Measurements from ENCODE around the gene OR2H2.

Gene OR2H2

DNA sequence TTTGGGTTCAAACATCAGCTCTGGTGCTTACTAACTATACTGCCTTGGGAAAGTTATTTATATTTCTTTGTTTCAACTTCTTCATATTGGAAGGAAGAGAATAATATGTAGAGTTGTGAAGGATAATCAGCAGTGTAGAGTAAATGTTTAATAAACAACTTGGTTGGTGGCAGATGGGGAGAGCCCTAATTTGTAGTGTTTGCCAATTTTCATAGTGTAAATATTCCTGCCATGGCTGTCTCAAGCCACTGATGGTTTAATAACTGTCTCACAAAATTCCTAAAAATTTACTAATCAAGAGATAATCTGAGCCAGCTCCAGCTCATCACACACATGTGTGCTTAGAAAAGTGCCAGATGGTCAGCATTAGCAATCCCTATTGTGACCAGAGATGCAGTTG is at the start of gene OR2H2:
OR2H2 (plus strand) TSS at position 301 of the 400 bp plus-strand sequence. CDS start 2,824 bp downstream, outside the sequence.
- DNase-seq (ENCODE audit: low read depth): no peak

DNA sequence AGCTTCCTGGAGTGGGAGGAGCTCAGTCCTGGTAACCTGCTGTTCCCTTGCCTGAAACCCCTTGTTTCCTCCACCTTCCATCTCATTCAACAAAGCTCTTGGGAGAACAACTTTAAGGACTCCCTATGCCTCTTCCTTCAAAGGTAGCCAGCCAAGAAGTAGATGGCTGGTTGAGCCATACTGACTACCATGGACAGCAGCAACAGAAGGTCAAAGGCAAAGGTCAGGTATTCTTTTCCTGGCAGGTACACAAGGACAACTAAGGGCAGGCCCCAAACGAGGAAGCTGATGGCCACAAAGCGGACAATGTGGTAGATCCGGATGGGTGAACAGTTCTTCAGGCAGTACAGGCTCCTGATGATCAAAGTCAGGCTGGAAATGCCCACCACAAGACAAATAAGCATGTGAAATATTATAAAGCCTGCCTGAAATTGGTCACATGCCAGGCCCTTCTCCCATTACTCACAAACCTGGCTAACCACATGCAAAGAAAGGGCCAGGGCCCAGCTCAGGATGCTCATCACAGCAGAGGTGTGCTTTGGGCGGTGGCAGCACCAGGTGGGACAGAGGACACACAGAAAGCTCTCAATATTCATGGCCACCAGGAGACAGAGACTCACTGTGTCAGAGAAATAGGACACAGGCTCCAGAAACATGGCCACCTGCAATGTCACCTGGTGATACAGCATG is 47.1 kb upstream of the OR2H2 start:
- DNase-seq (ENCODE audit: low read depth): no peak

DNA sequence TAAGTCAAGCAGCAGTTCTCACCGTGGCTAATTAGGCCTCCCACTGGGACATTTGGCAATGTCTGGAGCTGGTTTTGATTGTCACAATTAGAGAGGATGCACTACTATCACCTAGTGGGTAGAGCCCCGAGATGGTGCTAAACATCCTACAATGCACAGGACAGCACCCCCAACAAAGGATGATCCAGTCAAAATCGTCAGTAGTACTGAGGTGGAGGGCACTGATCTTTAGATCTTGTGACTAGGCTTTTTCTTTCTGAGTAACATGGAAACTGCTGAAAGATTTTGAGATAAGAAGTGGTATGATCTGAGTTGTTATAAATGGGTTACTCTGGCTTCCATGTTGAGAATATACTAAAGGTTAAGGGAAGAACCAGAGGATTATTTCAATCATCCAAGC is 37.3 kb upstream of the OR2H2 start:
- DNase-seq (ENCODE audit: low read depth): no peak

DNA sequence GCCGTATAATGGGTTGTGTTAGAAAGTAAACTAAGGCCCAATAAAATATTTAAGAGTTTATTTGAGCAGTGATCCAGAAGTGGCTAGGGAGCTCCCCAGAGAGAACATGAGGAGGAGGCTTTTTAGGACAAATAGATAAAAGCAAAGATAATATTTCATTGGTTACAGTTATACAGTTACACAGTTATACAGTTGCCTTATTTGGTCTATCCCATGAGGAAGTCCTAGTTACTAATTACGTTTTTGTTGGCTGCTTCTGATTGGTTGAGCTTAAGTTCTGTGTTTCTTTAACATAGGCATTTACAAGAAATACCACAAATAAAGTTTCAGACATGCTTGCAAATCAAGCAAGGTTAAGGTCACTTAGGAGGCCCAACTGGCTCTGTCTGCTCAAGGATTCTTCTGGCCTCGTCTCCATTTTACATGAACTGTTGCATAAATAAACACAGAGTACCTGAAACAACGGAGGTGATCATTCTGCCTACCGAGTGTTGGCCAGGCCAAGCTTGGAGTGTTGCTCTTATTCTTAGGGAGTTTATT is 32.3 kb upstream of the OR2H2 start:
- DNase-seq (ENCODE audit: low read depth): no peak

DNA sequence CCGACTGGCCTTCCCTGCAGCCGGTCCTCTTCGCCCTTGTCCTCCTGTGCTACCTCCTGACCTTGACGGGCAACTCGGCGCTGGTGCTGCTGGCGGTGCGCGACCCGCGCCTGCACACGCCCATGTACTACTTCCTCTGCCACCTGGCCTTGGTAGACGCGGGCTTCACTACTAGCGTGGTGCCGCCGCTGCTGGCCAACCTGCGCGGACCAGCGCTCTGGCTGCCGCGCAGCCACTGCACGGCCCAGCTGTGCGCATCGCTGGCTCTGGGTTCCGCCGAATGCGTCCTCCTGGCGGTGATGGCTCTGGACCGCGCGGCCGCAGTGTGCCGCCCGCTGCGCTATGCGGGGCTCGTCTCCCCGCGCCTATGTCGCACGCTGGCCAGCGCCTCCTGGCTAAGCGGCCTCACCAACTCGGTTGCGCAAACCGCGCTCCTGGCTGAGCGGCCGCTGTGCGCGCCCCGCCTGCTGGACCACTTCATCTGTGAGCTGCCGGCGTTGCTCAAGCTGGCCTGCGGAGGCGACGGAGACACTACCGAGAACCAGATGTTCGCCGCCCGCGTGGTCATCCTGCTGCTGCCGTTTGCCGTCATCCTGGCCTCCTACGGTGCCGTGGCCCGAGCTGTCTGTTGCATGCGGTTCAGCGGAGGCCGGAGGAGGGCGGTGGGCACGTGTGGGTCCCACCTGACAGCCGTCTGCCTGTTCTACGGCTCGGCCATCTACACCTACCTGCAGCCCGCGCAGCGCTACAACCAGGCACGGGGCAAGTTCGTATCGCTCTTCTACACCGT is 31.5 kb upstream of the OR2H2 start:
- DNase-seq (ENCODE audit: low read depth): no peak

DNA sequence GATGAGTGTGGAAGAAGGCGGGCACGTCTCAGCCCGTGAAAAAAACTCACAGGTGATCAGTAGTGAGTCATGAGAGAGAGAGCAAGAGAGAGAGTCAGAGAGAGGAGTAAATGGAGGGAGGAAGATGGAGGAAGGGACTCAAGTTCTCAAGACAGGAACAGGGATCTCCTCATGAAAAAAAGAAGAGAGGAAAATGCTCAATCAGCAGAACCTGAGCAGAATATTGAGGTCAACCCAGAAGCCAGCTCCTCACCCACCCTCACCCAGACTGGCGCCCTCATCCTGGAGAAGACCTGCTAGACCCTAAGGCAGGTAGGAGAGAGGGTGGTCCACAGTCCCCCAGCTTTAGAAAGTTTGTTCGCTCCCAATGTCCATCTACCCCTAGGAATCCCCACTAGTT is 30.2 kb upstream of the OR2H2 start:
- DNase-seq (ENCODE audit: low read depth): no peak

DNA sequence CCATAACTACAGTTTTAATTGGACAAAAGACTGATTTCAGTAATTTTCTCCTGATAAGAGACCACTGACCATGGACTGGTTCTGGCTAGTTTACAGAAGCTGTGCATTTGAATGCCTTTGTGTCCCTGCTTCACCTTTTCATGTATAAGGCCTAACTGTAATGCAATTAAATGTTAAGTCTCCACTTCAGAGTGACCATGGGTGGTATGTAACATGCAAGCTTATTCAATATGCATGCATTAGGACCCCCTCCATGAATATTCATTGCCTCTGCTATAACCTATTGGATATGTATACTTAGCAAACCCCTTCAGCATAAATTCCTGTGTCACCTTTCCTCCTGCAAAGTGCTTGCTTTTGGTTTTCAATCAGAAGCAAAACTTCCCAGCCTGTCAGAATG is 27.6 kb upstream of the OR2H2 start:
- no peak for DNase-seq (ENCODE audit: low read depth)

DNA sequence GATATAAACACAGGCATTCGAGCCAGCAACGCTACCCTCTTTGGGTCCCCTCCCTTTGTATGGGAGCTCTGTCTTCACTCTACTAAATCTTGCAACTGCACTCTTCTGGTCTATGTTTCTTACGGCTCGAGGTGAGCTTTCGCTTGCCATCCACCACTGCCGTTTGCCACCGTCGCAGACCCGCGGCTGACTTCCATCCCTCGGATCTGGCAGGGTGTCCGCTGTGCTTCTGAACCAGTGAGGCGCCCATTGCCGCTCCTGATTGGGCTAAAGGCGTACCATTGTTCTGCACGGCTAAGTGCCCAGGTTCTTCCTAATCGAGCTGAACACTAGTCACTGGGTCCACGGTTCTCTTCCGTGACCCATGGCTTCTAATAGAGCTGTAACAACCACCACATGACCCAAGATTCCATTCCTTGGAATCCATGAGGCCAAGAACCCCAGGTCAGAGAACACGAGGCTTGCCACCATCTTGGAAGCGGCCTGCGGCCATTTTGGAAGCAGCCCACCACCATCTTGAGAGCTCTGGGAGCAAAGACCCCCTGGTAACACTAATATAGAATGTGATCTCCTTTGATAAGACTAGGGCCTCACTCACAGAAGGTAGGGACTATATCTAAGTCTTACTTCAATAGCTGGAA is 26.4 kb upstream of the OR2H2 start:
- DNase-seq (ENCODE audit: low read depth): no peak

DNA sequence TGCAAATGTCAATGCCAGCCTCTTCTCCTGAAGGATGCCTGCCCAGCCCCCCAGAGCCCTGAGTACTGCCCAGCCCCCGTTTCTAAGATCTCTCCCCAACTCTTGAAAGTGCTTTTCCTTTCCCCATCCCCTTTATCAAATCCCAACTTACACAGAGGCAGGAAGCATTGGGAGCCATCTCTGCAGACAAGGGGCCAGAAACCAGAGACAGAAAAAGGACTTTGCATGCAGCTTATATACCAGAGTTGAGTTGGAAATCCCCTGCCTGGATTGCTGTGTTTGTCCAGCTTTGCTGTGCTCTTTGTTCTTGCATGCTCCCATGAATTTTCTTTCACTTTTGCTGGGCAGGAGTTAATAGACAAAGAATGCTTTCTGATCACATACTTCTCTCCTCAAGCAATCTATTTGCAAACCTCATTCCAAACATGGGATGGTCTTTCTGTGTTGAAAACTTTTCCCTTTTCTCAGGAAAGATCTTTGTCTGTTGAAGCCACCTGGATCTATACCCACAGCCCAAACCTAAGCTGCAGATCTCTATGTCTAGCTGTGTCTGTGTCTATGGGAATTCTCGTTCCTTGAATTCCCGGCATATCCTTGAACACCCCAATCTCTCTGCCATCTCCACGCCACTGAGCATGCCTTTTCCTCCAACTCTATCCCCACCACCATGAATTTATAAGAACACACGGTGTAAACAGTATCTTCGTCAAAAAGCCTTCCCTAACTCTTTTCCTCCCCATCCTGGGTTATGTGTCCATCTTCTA is 25.2 kb upstream of the OR2H2 start, which contains the start of gene UBD:
UBD (minus strand) TSS at position 209 of the 764 bp plus-strand sequence; CDS start at position 178, 31 bp downstream.
- DNase-seq (ENCODE audit: low read depth): no peak

DNA sequence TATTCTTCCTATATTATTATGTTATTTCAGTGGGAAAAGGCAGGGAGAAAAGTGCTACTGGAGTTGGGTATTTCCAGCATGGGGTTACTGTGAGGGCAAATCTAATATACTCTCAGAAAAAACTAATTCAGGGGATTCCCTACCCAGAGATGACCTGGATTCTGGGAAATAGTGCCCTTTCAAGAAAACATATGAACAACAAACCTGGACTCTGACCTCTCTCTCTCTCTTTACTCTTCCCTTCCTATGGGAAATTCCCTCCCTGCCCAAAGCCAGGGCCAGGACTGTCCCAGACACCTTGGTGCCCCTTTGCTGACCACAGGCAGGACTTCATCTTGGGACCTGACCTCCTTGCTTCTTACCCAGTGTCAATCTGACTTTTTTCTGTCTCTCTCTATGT is 23.8 kb upstream of the OR2H2 start:
- DNase-seq (ENCODE audit: low read depth): no peak

DNA sequence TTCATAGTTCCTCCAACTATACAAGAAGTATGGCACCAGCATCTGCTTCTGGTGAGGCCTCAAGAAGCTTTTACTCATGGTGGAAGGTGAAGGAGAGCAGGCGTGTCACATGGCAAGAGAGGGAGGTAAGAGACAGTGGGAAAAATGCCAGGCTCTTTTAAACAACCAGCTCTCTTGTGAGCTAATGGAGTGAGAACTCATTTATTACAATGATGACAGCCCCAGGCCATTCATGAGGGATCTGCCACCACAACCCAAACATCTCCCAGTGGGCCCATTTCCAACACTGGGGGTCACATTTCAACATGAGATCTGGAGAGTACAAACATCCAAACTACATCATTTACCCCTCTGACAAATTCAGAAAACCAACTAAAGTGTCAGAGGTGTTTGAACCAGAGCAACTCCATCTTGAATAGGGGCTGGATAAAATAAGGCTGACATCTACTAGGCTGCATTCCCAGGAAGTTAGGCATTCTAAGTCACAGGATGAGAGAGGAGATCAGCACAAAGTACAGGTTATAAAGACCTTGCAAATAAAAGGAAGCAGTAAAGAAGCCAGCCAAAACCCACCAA is 23.2 kb upstream of the OR2H2 start:
- DNase-seq (ENCODE audit: low read depth): no peak

DNA sequence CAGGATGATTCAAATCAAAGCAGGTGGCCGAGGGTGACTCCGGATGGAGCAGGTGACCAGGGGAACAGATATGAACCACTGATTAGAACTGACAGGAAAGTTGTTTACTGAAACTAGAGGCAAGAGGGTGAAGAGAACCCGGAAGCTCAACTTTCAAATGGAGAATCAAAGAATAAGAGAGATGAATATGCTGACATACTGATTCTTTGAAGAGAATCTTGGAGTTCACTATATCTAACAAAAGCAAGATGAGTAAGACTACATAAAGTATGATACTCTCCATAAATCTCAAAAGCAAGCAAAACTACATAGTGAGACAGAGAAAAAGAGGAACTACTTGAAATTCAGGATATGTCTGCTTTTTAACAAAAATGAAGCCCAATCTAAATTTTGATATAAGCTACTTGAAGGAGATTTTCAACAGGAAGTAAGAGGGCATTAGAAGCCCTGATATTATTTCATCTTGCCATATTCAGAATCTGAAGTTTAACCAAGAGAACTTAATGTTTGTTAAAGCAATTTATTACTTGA is 21.4 kb upstream of the OR2H2 start:
- DNase-seq (ENCODE audit: low read depth): no peak

DNA sequence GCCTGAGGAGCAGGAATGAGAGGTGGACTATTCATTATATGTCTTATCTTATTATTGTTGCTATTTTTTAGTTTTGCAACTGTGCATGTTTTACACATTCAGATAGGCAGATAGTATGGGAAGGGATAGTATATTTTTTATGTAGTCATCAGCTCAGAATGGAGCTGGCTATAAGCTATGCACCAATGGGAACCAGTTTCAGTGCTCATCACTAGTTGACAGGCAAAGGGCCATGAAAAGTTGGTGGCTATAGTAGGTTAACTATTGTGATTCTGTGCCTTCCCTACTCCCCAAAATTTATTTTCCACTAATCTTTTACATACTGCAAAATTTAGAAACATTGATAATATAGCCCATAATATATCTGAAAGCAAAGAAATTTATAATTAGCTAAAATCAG is 20.0 kb upstream of the OR2H2 start:
- no peak for DNase-seq (ENCODE audit: low read depth)

DNA sequence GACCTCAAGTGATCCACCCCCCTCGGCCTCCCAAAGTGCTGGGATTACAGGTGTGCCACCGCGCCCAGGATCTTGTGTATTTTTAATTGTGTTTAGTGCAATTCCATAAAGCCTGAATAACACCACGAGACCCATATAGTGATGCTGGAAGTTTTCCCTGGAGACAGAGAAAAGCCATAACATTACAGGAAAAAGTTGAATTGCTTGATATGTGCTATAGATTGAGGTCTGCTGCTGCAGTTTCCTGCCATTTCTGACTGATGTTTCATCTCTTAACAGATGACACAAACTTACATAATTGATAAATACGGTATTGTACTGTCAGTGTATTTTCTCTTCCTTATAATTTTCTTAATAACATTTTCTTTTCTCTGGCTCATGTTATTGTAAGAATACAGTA is 18.1 kb upstream of the OR2H2 start:
- no peak for DNase-seq (ENCODE audit: low read depth)

DNA sequence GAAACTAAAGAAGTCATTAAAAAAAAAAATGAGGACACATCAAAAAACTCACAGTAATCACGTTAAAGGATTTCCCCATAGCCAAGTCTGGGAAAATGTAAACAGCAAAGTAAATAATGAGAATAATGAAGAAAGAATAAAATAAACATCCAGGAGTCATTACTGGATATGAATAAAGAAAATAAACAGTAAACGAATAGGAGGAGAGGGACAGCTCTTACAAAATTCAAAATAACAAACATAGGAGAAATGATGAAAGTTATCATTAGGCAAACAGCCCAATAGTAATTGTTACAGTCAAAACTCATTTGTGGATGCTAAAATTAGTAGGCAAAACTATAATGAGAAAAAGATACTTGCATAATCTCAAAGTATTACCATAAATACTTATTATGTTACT is 17.4 kb upstream of the OR2H2 start:
- no peak for DNase-seq (ENCODE audit: low read depth)

DNA sequence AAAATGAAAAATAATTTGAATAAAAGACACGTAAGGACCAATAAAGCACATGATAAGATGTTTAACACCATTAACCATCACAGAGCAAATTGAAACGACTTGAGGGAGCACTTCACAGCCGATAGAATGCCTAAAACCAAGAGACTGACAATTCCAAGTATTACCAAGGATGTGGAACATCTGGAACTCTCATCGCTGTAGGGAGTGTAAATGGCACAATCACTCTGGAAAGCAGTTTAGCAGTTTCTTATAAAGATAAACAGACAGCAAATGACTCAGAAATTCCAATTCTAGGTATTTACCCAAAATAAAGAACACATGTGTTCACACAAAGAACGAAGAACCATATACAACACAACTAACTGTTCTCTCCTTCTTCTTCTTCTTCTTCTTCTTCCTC is 16.9 kb upstream of the OR2H2 start:
- DNase-seq (ENCODE audit: low read depth): no peak

DNA sequence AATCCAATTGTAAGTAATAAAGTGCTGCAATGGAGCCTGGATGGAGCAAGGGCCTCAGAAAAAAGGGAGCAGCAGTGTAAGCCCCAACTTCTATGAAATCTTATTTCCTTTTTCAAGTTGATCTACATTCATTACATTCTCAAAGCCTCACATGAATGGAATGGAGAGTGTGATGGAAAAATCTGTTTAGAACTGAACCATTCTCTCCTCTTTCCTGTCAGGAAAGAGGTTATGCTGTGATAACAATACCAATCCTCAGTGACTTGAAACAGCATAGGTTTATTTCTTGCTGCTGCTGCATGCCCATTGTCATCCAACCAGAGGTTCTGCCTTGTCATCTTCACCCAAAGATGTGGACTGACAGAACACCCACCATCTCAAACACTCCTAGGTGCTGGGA is 8.9 kb upstream of the OR2H2 start:
- no peak for DNase-seq (ENCODE audit: low read depth)

DNA sequence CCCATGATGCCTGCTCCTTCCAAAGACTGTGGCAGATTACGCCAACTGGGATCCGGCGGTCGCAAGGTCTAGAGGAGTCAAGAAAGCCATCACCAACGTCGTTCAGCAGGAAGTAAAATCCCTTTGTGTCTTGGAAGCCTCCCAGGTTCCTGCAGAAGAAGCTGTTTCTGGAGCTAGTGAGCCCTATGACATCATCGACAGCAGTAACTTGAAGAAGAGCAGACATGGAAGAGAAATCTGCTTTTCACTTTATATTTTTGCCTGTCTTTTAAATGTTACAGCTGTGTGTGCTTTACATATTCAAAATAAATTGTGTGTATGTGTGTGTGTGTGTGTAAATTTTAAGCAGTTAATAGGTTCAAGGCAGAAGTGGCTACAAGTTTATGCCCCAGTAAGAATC is 7.4 kb upstream of the OR2H2 start:
- no peak for DNase-seq (ENCODE audit: low read depth)

DNA sequence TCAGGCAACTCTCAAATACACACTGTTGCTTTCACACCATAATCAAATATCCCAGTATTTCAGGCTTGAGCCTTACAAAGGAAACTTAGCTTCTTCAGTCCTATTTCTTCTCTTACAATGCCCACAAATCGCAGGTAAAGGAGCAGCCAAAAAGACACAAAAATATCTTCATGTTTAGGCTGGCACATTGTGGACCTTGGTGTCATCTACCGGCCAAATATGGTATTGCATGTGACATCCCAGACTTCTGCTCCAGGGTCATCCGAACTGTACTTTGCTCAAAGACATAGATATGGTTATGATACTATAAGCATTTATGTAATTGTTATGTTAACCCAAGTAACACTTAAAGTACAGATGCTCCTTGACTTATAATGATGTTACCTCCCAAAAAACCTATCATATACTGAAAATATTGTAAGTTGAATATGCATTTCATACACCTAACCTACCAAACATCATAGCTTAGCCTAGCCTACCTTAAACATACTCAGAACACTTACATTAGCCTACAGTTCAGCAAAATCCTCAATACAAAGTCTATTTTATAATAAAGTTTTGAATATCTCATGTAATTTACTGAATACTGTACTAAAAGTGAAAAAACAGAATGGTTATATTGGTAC is 4.6 kb downstream of the OR2H2 start:
- peak; percentile 13 for DNase-seq (ENCODE audit: low read depth)

DNA sequence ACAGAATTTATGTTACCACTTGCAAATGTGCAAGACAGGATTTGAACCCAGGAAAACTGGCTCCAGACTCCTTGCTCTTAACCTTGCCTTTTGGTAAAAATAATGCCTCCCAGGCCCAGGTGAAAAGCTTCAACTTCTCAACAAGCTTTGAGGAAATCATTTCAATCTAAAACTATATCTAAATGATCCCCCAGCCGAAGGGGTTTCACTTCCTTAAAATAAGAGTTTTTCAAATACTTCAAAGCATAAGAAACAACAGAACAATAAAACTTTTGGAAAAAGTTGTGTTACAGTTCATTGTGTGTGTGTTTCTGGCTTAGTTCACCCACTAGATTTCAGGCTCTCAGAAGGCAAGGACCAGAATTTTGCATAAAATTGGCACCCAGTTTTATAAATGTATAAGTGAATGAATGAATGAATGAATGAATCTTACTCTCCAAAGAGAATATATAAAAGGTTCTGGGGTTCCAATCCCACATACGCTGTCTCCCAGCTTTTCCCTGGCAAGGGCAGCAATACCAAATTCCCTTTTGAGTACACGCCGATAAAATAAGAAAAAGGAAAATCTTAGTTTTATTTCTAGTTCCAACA is 5.4 kb downstream of the OR2H2 start:
- no peak for DNase-seq (ENCODE audit: low read depth)

DNA sequence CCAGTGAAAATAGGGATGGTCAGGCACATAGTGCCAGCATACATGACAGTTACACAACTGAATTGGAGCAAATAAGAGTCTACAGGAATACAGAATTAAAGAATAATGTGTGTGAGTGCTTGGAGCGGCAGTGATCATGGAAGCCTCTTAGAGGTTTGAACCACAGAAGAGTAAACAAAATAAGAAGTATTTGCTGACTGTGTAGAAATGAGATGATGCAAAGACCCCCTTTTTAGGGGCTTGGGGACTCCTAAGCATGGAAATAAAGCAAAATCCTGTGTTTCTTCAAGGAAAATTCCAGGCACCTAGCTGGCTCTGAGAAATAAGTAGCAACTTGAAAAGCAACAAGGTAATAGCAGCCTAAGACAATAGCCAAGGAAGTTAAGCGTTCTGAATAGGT is 6.8 kb downstream of the OR2H2 start:
- DNase-seq (ENCODE audit: low read depth): no peak

All from activated T-helper 1 cell treated with Interleukin-2 at 50 U/mL for 16 hours (primary cell).